ENCODE results near the gene PHLPP1.

Gene PHLPP1

DNA sequence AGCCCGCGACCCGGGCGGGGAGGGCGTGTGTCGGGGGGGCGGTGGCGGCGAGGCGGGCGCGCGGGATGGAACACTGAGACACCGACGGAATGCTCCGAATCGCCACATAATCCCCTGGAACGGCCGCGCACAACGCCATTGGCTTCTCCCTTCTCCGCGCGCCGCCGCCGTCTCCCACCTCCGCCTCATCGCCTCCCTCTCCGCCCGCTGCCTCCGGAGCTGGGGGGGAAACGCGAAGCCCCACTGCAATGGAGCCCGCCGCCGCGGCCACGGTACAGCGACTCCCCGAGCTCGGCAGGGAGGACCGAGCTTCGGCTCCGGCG lies at the start of gene PHLPP1:
Gene PHLPP1, plus strand, starts transcription at position 106 of the 323 bp plus-strand sequence. Its CDS starts 143 bp downstream, at position 249.
- Histone ChIP-seq H2AFZ (ENCODE audit: low read depth) (peak within 1 kb of the TSS; percentile 84), H4K20me1 (ENCODE audit: insufficient read depth) (no peaks in the 10 kb centered on the region), H3K4me3 (IDR thresholded peaks at IDR 0.05; ENCODE audit: insufficient read depth, low read depth, low read length) (no peak within 1 kb of the TSS), H3K36me3 (ENCODE audit: insufficient read depth) (no peaks in the 10 kb centered on the region), H3K4me1 (ENCODE audit: low read depth, poor library complexity, severe bottlenecking) (peaks cover 29% of the 10 kb centered on the region), H3K79me2 (ENCODE audit: insufficient read depth, low read depth) (peaks cover 34% of the 10 kb centered on the region), H3K9ac (peak within 1 kb of the TSS; percentile 74), H3K4me2 (peak within 1 kb of the TSS; percentile 77), H3K27me3 (ENCODE audit: insufficient read depth, low read depth) (no peaks in the 10 kb centered on the region), H3K27ac (peak within 1 kb of the TSS; percentile 58)
- TF ChIP-seq, protein P1, sequence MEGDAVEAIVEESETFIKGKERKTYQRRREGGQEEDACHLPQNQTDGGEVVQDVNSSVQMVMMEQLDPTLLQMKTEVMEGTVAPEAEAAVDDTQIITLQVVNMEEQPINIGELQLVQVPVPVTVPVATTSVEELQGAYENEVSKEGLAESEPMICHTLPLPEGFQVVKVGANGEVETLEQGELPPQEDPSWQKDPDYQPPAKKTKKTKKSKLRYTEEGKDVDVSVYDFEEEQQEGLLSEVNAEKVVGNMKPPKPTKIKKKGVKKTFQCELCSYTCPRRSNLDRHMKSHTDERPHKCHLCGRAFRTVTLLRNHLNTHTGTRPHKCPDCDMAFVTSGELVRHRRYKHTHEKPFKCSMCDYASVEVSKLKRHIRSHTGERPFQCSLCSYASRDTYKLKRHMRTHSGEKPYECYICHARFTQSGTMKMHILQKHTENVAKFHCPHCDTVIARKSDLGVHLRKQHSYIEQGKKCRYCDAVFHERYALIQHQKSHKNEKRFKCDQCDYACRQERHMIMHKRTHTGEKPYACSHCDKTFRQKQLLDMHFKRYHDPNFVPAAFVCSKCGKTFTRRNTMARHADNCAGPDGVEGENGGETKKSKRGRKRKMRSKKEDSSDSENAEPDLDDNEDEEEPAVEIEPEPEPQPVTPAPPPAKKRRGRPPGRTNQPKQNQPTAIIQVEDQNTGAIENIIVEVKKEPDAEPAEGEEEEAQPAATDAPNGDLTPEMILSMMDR (conservative IDR thresholded peaks at IDR 0.05; ENCODE audit: low read depth, low read length), result no peak

DNA sequence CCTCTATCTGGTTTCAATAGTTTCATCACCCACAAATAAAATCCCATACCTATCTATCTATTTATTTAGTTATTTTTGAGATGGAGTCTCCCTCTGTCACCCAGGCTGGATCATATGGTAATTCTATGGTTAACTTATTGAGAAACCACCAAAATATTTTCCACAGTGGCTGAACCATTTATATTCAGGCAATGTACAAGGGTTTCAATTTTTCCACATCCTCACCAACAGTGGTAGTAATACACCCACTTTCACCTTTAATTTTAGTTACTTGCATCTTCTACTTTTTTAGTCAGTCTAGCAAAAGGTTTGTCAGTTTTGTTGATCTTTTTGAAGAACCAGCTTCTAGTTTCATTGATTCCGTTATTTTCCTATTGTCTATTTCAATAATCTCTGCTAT lies 46.1 kb upstream of the PHLPP1 start:
- Histone ChIP-seq H3K36me3 (ENCODE audit: insufficient read depth) (no peaks in the 10 kb centered on the region), H3K27me3 (ENCODE audit: insufficient read depth, low read depth) (no peaks in the 10 kb centered on the region), H3K4me2 (no peak overlapping the region), H3K4me3 (IDR thresholded peaks at IDR 0.05; ENCODE audit: insufficient read depth, low read depth, low read length) (no peak overlapping the region), H3K4me1 (ENCODE audit: low read depth, poor library complexity, severe bottlenecking) (no peaks in the 10 kb centered on the region), H4K20me1 (ENCODE audit: insufficient read depth) (no peaks in the 10 kb centered on the region), H3K27ac (no peak overlapping the region), H3K9ac (no peak overlapping the region), H2AFZ (ENCODE audit: low read depth) (no peak overlapping the region), H3K79me2 (ENCODE audit: insufficient read depth, low read depth) (no peaks in the 10 kb centered on the region)
- TF ChIP-seq, protein P1 (conservative IDR thresholded peaks at IDR 0.05; ENCODE audit: low read depth, low read length), result no peak

DNA sequence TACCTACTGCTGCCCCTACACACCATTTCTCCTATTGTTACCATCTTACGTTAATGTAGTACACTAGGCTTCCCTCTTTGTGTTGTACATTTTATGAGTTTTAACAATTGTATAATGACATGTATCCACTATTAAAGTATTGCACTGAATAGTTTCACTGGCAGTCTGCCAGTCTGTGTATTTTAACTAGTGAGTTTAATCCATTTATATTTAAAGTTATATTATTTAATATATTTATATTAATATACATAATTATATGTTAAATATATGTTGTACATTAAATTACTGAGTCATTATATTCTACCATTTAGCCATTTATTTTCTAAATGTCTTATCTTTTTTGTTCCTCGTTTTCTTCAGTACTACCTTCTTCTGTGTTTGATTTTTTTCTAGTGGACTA lies 44.8 kb upstream of the PHLPP1 start:
- no peak overlapping the region for H3K27ac ChIP-seq
- H3K9ac ChIP-seq, result no peak overlapping the region
- H3K4me3 ChIP-seq (IDR thresholded peaks at IDR 0.05; ENCODE audit: insufficient read depth, low read depth, low read length), result no peak overlapping the region
- no peaks in the 10 kb centered on the region for H4K20me1 ChIP-seq (ENCODE audit: insufficient read depth)
- H3K4me2 ChIP-seq, result no peak overlapping the region
- no peaks in the 10 kb centered on the region for H3K27me3 ChIP-seq (ENCODE audit: insufficient read depth, low read depth)
- H3K4me1 ChIP-seq (ENCODE audit: low read depth, poor library complexity, severe bottlenecking), result no peaks in the 10 kb centered on the region
- H2AFZ ChIP-seq (ENCODE audit: low read depth), result no peak overlapping the region
- TF ChIP-seq, protein P1 (conservative IDR thresholded peaks at IDR 0.05; ENCODE audit: low read depth, low read length), result no peak
- no peaks in the 10 kb centered on the region for H3K79me2 ChIP-seq (ENCODE audit: insufficient read depth, low read depth)
- no peaks in the 10 kb centered on the region for H3K36me3 ChIP-seq (ENCODE audit: insufficient read depth)

DNA sequence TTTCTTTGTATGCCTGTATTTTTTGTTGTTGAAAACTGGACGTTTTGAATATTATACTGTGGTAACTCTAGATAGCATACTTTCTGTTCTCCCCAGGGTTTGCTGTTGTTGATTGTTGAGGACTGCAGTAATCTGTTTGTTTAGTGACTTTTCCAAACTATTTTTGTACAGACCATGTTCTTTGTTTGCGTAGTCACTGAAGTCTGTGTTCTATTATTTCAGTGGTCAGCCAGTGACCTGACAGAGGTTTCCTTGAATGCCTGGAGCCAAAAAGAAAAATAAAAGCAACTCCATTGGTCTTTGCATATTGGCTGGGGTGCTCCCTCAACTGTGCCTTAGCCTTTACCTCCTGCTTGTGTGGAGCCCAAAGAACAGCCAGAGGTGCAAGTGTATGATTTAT lies 42.7 kb upstream of the PHLPP1 start:
- TF ChIP-seq, protein P1 (conservative IDR thresholded peaks at IDR 0.05; ENCODE audit: low read depth, low read length), result no peak
- no peaks in the 10 kb centered on the region for H4K20me1 ChIP-seq (ENCODE audit: insufficient read depth)
- H3K4me1 ChIP-seq (ENCODE audit: low read depth, poor library complexity, severe bottlenecking), result no peaks in the 10 kb centered on the region
- H3K79me2 ChIP-seq (ENCODE audit: insufficient read depth, low read depth), result no peaks in the 10 kb centered on the region
- no peak overlapping the region for H3K9ac ChIP-seq
- no peaks in the 10 kb centered on the region for H3K27me3 ChIP-seq (ENCODE audit: insufficient read depth, low read depth)
- H3K4me3 ChIP-seq (IDR thresholded peaks at IDR 0.05; ENCODE audit: insufficient read depth, low read depth, low read length), result no peak overlapping the region
- no peak overlapping the region for H2AFZ ChIP-seq (ENCODE audit: low read depth)
- H3K27ac ChIP-seq, result no peak overlapping the region
- H3K4me2 ChIP-seq, result no peak overlapping the region
- H3K36me3 ChIP-seq (ENCODE audit: insufficient read depth), result no peaks in the 10 kb centered on the region

Data from KMS-11 (cell line).